ENCODE results near the gene KIAA1217. TPM values are rescaled to one million over a fixed set of nuclear protein-coding genes. Genes with fewer than 3 reads are reported as not detected.

The KIAA1217 gene
- total and polyA plus RNA-seq, 2 of the 4 experiments (the other 2 are of a cell fraction) = 3.4 to 4.4 TPM

GRCh38 chr10:24269476-24269875, 60.5 kb downstream of the KIAA1217 start:
- no peak overlapping the region for H2BK20ac ChIP-seq (ENCODE audit: low read depth, low read length)
- no peak for DNase-seq
- no peaks in the 10 kb centered on the region for H3K27me3 ChIP-seq (ENCODE audit: control insufficient read depth, insufficient read depth, low read length)
- intact Hi-C loops (cut with micrococcal nuclease) (no loop called here), dilution Hi-C loops (cut with HindIII; ENCODE audit: low sequenced_read_pairs, unreplicated experiment) (no loop called here), in situ Hi-C loops (cut with MboI; ENCODE audit: low sequenced_read_pairs) (no loop called here)
- ChIA-PET CTCF (no interaction called here), POLR2A (ENCODE audit: unreplicated experiment) (no interaction called here)
- no TSS peak for BruUV-seq (replicated peaks)
- H3K4me1 ChIP-seq (ENCODE audit: control insufficient read depth, insufficient read depth, low read length) = no peaks in the 10 kb centered on the region
- no peak overlapping the region for H3K56ac ChIP-seq (ENCODE audit: extremely low read depth, insufficient read depth, low read length)
- no peak overlapping the region for H3K18ac ChIP-seq (ENCODE audit: low read depth, low read length)
- H2AK5ac ChIP-seq (ENCODE audit: low read depth, low read length) = no peak overlapping the region
- no peak overlapping the region for H2BK5ac ChIP-seq (ENCODE audit: low read depth, low read length, poor library complexity, severe bottlenecking)
- no peak overlapping the region for H2AFZ ChIP-seq (replicated peaks; ENCODE audit: low read length, poor library complexity)
- no peak overlapping the region for H2BK120ac ChIP-seq (ENCODE audit: low read depth, low read length)
- no peak overlapping the region for H3K4ac ChIP-seq (ENCODE audit: low read depth, low read length)
- H4K5ac ChIP-seq (ENCODE audit: low read depth, low read length) = no peak overlapping the region
- TF ChIP-seq RCOR1 (IDR thresholded peaks at IDR 0.05; ENCODE audit: insufficient replicate concordance, low read length) (no peak), MXI1 (IDR thresholded peaks at IDR 0.05; ENCODE audit: borderline replicate concordance, low read depth, low read length) (no peak), CHD1 (IDR thresholded peaks at IDR 0.05; ENCODE audit: low read depth, low read length) (no peak), NFE2L2 (IDR thresholded peaks at IDR 0.05; ENCODE audit: low read depth, low read length) (no peak), RAD21 (IDR thresholded peaks at IDR 0.05; ENCODE audit: low read length) (no peak), ELK1 (IDR thresholded peaks at IDR 0.05; ENCODE audit: borderline replicate concordance, low read depth, low read length) (no peak), SMC3 (IDR thresholded peaks at IDR 0.05; ENCODE audit: low read depth, low read length) (no peak)
- no peak overlapping the region for H3K23ac ChIP-seq (ENCODE audit: low read depth, low read length)
- no CpG with 5 or more reads among the region's 1 CpG for WGBS, 2 experiments (ENCODE audit: extremely low coverage in 2 of 2, insufficient read length in 1 of 2)
- H4K8ac ChIP-seq (ENCODE audit: low read depth in 2 of 2, low read length in 2 of 2) = no peak overlapping the region
- H4K91ac ChIP-seq (ENCODE audit: insufficient read depth, low read depth, low read length) = no peak overlapping the region
- no peaks in the 10 kb centered on the region for H3K9me3 ChIP-seq (ENCODE audit: control insufficient read depth, insufficient read depth, low read length)
- no peak overlapping the region for H2AK9ac ChIP-seq (replicated peaks; ENCODE audit: low read depth, low read length, poor library complexity)
- H3K4me2 ChIP-seq (ENCODE audit: low read depth, low read length) = no peak overlapping the region
- no peaks in the 10 kb centered on the region for H3K36me3 ChIP-seq (ENCODE audit: control insufficient read depth, insufficient read depth, low read length)
- no peak overlapping the region for H2BK15ac ChIP-seq (ENCODE audit: low read depth, low read length)
- no peak for ATAC-seq (ENCODE audit: low read depth)
- no peak overlapping the region for H3K14ac ChIP-seq (replicated peaks; ENCODE audit: low read depth, low read length)
- no peaks in the 10 kb centered on the region for H3K9me1 ChIP-seq (ENCODE audit: insufficient read depth, low read length)
- no peaks in the 10 kb centered on the region for H4K20me1 ChIP-seq (ENCODE audit: insufficient read depth, low read length)
- no peak overlapping the region for H3K27ac ChIP-seq (ENCODE audit: insufficient read depth, low read length)
- H3K9ac ChIP-seq (ENCODE audit: low read depth, low read length) = no peak overlapping the region
- H3K79me1 ChIP-seq (ENCODE audit: low read depth in 1 of 2, low read length in 2 of 2) = no peaks in the 10 kb centered on the region
- H3K4me3 ChIP-seq (ENCODE audit: insufficient read depth, low read depth, low read length) = no peak overlapping the region
